ENCODE measurements around the gene COPG1. TPM values are rescaled to one million over a fixed set of nuclear protein-coding genes. Genes with fewer than 3 reads are reported as not detected.
A peak's percentile ranks its signal among the peaks of the same experiment; 100 is the strongest.

Gene COPG1
- total and polyA plus RNA-seq, 9 of the 15 experiments (the other 6 are each of a cell fraction or from before 2014, with no cell fraction given) = 40.3 to 105 (median 62.4) TPM

DNA sequence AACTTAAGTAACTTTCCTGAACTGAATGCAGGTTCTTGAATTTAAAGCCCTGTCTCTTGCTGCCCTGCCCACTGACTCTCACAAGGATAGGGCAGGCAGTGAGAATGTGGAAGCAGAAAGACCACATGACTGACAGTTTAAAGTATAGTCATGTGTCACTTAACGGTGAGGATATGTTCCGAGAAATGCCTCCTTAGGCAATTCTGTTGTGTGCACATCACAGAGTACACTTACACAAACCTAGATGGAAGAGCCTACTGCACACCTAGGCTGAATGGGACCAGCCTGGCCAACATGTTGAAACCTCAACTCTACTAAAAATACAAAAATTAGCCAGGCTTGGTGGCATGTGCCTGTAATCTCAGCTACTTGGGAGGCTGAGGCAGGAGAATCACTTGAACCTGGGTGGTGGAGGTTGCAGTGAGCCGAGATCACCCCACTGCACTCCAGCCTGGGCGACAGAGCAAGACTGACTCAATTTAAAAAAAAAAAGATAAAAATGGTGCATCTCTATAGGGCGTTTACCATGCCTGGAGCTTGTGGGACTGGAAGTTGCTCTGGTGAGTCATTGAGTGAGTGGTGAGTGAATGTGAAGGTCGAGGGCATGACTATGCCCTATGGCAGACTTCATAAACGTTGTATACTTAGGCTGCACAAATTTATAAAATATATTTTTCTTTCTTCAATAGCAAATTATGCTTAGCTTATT is 18.9 kb upstream of the COPG1 start (continued):
- TF ChIP-seq, protein P1, sequence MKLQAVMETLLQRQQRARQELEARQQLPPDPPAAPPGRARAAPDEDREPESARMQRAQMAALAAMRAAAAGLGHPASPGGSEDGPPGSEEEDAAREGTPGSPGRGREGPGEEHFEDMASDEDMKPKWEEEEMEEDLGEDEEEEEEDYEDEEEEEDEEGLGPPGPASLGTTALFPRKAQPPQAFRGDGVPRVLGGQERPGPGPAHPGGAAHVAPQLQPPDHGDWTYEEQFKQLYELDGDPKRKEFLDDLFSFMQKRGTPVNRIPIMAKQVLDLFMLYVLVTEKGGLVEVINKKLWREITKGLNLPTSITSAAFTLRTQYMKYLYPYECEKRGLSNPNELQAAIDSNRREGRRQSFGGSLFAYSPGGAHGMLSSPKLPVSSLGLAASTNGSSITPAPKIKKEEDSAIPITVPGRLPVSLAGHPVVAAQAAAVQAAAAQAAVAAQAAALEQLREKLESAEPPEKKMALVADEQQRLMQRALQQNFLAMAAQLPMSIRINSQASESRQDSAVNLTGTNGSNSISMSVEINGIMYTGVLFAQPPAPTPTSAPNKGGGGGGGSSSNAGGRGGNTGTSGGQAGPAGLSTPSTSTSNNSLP (IDR thresholded peaks at IDR 0.05; ENCODE audit: borderline replicate concordance, low read depth, low read length) = no peak
- TF ChIP-seq HIVEP1 (CRISPR knock-in tag; IDR thresholded peaks at IDR 0.05) (no peak), SMAD4 (CRISPR knock-in tag; conservative IDR thresholded peaks at IDR 0.05) (peak; percentile 52), TCF7 (IDR thresholded peaks at IDR 0.05; ENCODE audit: borderline replicate concordance) (no peak), HNRNPLL (IDR thresholded peaks at IDR 0.05; ENCODE audit: low read depth, low read length, poor library complexity, severe bottlenecking) (no peak), ZNF354B (CRISPR knock-in tag; IDR thresholded peaks at IDR 0.05) (no peak), JUN (IDR thresholded peaks at IDR 0.05; ENCODE audit: borderline replicate concordance, low read depth, low read length) (peak; percentile 68; the same call in 1 of the 2 replicates), JUN (CRISPR knock-in tag; IDR thresholded peaks at IDR 0.05; ENCODE audit: borderline replicate concordance) (no peak), ESRRA (IDR thresholded peaks at IDR 0.05; ENCODE audit: borderline replicate concordance, low read depth) (peak; percentile 54; the same call in 1 of the 2 replicates), OTX1 (CRISPR knock-in tag; IDR thresholded peaks at IDR 0.05) (no peak), EHMT2 (IDR thresholded peaks at IDR 0.05) (peak; percentile 78), ZNF175 (CRISPR knock-in tag; IDR thresholded peaks at IDR 0.05; ENCODE audit: low read depth) (peak; percentile 49; the same call in 1 of the 2 replicates), STAT5A (IDR thresholded peaks at IDR 0.05; ENCODE audit: borderline replicate concordance, low read length) (no peak), DACH1 (IDR thresholded peaks at IDR 0.05; ENCODE audit: partially characterized antibody) (no peak), ZNF707 (CRISPR knock-in tag; conservative IDR thresholded peaks at IDR 0.05) (no peak), WHSC1 (IDR thresholded peaks at IDR 0.05; ENCODE audit: low read length) (no peak), ZNF263 (CRISPR knock-in tag; IDR thresholded peaks at IDR 0.05; ENCODE audit: borderline replicate concordance) (no peak), SOX6 (IDR thresholded peaks at IDR 0.05) (0 out of 2 replicates have a peak, but pooled peaks have one; percentile 15), RAD51 (IDR thresholded peaks at IDR 0.05; ENCODE audit: borderline replicate concordance, low read depth) (peak; percentile 62; the same call in 1 of the 2 replicates), EP400 (IDR thresholded peaks at IDR 0.05) (peak; percentile 27; the same call in 1 of the 2 replicates), COPS2 (conservative IDR thresholded peaks at IDR 0.05) (no peak)
- TF ChIP-seq, protein P2, sequence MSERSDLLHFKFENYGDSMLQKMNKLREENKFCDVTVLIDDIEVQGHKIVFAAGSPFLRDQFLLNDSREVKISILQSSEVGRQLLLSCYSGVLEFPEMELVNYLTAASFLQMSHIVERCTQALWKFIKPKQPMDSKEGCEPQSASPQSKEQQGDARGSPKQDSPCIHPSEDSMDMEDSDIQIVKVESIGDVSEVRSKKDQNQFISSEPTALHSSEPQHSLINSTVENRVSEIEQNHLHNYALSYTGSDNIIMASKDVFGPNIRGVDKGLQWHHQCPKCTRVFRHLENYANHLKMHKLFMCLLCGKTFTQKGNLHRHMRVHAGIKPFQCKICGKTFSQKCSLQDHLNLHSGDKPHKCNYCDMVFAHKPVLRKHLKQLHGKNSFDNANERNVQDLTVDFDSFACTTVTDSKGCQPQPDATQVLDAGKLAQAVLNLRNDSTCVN (CRISPR knock-in tag; IDR thresholded peaks at IDR 0.05) = no peak

All from K562 (cell line).